H1 (cell line): ENCODE measurements around the gene TAS2R13. TPM values are rescaled to one million over a fixed set of nuclear protein-coding genes. Genes with fewer than 3 reads are reported as not detected.

Experiments
- CTCF ChIA-PET: fragments of 300-600 bp; sonication (Branson Sonifier 250); formaldehyde crosslinking; loops from one replicate; lab custom pipeline; 2021; ENCODE audit not compliant: partially characterized antibody; lab: Charles Lee
- POLR2A ChIA-PET: fragments of 300-600 bp; sonication (Branson Sonifier 250); formaldehyde crosslinking; loops from one replicate; lab custom pipeline; 2021; ENCODE audit warnings: inconsistent platforms; ENCODE audit not compliant: partially characterized antibody; lab: Charles Lee
- DNase-seq, 2 experiments: peaks; one replicate each; pipeline versions ENCODE4 v3.0.0 to v3.0.0-alpha.2; 2010 to 2022; ENCODE audit warnings: low spot score in 2 of 2, low read depth in 1 of 2, mixed read lengths in 1 of 2
- FAIRE-seq: peaks from 2 replicates; lab custom pipeline; 2011; peaks lifted over from hg19 to GRCh38; lab: Jason Lieb, UNC
- H2AFZ ChIP-seq: 2 replicates; pipeline ENCODE4 v1.8.1; 2012; ENCODE audit warnings: low read length, inconsistent platforms
- H2AK5ac ChIP-seq: 2 replicates; pipeline ENCODE4 v1.6.1; 2013; ENCODE audit warnings: low read depth, low read length
- H2BK120ac ChIP-seq: replicated peaks from 2 replicates; pipeline ENCODE3; 2013; ENCODE audit warnings: low read depth, low read length, inconsistent platforms
- H2BK12ac ChIP-seq: 2 replicates; pipeline ENCODE4 v1.6.1; 2013; ENCODE audit warnings: low read depth, low read length
- H2BK15ac ChIP-seq: 2 replicates; pipeline ENCODE4 v1.6.1; 2013; ENCODE audit warnings: low read length
- H2BK20ac ChIP-seq: 2 replicates; pipeline ENCODE4 v1.6.1; 2013; ENCODE audit warnings: low read length
- H2BK5ac ChIP-seq: 2 replicates; pipeline ENCODE4 v1.6.1; 2013; ENCODE audit warnings: low read depth, low read length
- H3K14ac ChIP-seq: 2 replicates; pipeline ENCODE4 v1.6.1; 2013; ENCODE audit warnings: inconsistent platforms; ENCODE audit not compliant: insufficient read length
- H3K18ac ChIP-seq: 2 replicates; pipeline ENCODE4 v1.6.1; 2013; ENCODE audit warnings: low read length; ENCODE audit errors: extremely low read depth
- H3K23ac ChIP-seq: 2 replicates; pipeline ENCODE4 v1.6.1; 2013; ENCODE audit warnings: inconsistent platforms; ENCODE audit not compliant: insufficient read length
- H3K23me2 ChIP-seq: 2 replicates; pipeline ENCODE4 v1.6.1; 2013; ENCODE audit warnings: low read depth, low read length
- H3K27ac ChIP-seq: 2 replicates; pipeline ENCODE4 v1.6.1; 2011; ENCODE audit warnings: low read depth, low read length, inconsistent platforms
- H3K27me3 ChIP-seq, 4 experiments: replicated peaks in 1 of 4; 1 replicate in 1 of 4; 2 replicates in 3 of 4; pipeline versions ENCODE4 v1.6.1 to v1.8.1; 2011 to 2013; ENCODE audit warnings: low read length in 3 of 4, mild to moderate bottlenecking in 3 of 4, inconsistent platforms in 2 of 4, mixed read lengths in 2 of 4, moderate library complexity in 1 of 4; ENCODE audit not compliant: control insufficient read depth in 3 of 4, insufficient read depth in 3 of 4; ENCODE audit errors: extremely low read depth in 1 of 4
- H3K36me3 ChIP-seq, 4 experiments: 2 replicates each; pipeline versions ENCODE4 v1.6.1 to v1.8.1; 2011 to 2013; ENCODE audit warnings: mild to moderate bottlenecking in 4 of 4, low read length in 3 of 4, moderate library complexity in 2 of 4, control low read depth in 1 of 4, inconsistent platforms in 1 of 4; ENCODE audit not compliant: insufficient read depth in 4 of 4, control insufficient read depth in 2 of 4
- H3K4ac ChIP-seq: replicated peaks from 2 replicates; pipeline ENCODE3; 2013; ENCODE audit warnings: low read length, low read depth, mixed read lengths, inconsistent platforms; ENCODE audit not compliant: insufficient read length
- H3K4me1 ChIP-seq, 4 experiments: replicated peaks in 1 of 4; 1 replicate in 1 of 4; 2 replicates in 3 of 4; pipeline versions ENCODE4 v1.6.1 to v1.8.1; 2011 to 2013; ENCODE audit warnings: low read length in 3 of 4, inconsistent platforms in 2 of 4, mixed read lengths in 1 of 4; ENCODE audit not compliant: insufficient read depth in 4 of 4, control insufficient read depth in 3 of 4
- H3K4me2 ChIP-seq, 2 experiments: 2 replicates each; pipeline versions ENCODE4 v1.6.1 to v1.8.1; 2011 to 2013; ENCODE audit warnings: low read depth in 2 of 2, low read length in 2 of 2, control low read depth in 1 of 2, inconsistent platforms in 1 of 2, mild to moderate bottlenecking in 1 of 2; ENCODE audit not compliant: insufficient read depth in 1 of 2
- H3K4me3 ChIP-seq, 4 experiments: fragments of 200-600, 300-600 bp in 1 of 4; sonication (generic), shearing (Covaris generic), sonication (Bioruptor Twin) in 1 of 4; 2 replicates each; pipeline versions ENCODE4 v1.5.1 to v1.8.1; 2011 to 2016; ENCODE audit warnings: low read length in 4 of 4, low read depth in 3 of 4, control low read depth in 2 of 4, inconsistent platforms in 2 of 4, mild to moderate bottlenecking in 2 of 4, mixed read lengths in 1 of 4, moderate library complexity in 1 of 4; ENCODE audit not compliant: insufficient read depth in 2 of 4; ENCODE audit errors: extremely low read depth in 1 of 4
- H3K56ac ChIP-seq: replicated peaks from 2 replicates; pipeline ENCODE3; 2013; ENCODE audit warnings: low read depth, mild to moderate bottlenecking, mixed read lengths, low read length, inconsistent platforms; ENCODE audit not compliant: insufficient read length
- H3K79me1 ChIP-seq: 2 replicates; pipeline ENCODE4 v1.6.1; 2013; ENCODE audit warnings: low read depth, low read length, control low read depth
- H3K79me2 ChIP-seq, 2 experiments: 2 replicates each; pipeline versions ENCODE4 v1.6.1 to v1.8.1; 2012 to 2013; ENCODE audit warnings: low read length in 2 of 2, mild to moderate bottlenecking in 2 of 2, inconsistent platforms in 1 of 2; ENCODE audit not compliant: insufficient read depth in 2 of 2, control insufficient read depth in 1 of 2
- H3K9ac ChIP-seq, 4 experiments: replicated peaks in 1 of 4; 1 replicate in 1 of 4; 2 replicates in 3 of 4; pipeline versions ENCODE4 v1.6.1 to v1.8.1; 2011 to 2013; ENCODE audit warnings: low read depth in 3 of 4, low read length in 3 of 4, control low read depth in 2 of 4, mild to moderate bottlenecking in 2 of 4, moderate library complexity in 2 of 4, inconsistent platforms in 1 of 4; ENCODE audit errors: extremely low read depth in 1 of 4
- H3K9me3 ChIP-seq, 2 experiments: 2 replicates each; pipeline versions ENCODE4 v1.6.1 to v1.8.1; 2012 to 2013; ENCODE audit warnings: mild to moderate bottlenecking in 2 of 2, moderate library complexity in 2 of 2, control low read depth in 1 of 2, inconsistent platforms in 1 of 2, low read depth in 1 of 2, low read length in 1 of 2, mixed read lengths in 1 of 2; ENCODE audit not compliant: insufficient read depth in 2 of 2
- H4K20me1 ChIP-seq, 2 experiments: replicated peaks in 1 of 2; 2 replicates each; pipeline versions ENCODE3 to v1.8.1; 2011 to 2013; ENCODE audit warnings: inconsistent platforms in 2 of 2, low read length in 2 of 2, mild to moderate bottlenecking in 1 of 2; ENCODE audit not compliant: insufficient read depth in 2 of 2, control insufficient read depth in 1 of 2
- H4K5ac ChIP-seq: 2 replicates; pipeline ENCODE4 v1.6.1; 2013; ENCODE audit warnings: low read length, low read depth, mixed read lengths, inconsistent platforms; ENCODE audit not compliant: insufficient read length
- H4K8ac ChIP-seq: 2 replicates; pipeline ENCODE4 v1.8.0; 2013; ENCODE audit warnings: mild to moderate bottlenecking, moderate library complexity, low read length, inconsistent platforms; ENCODE audit not compliant: insufficient read depth; ENCODE audit errors: extremely low read depth
- H4K91ac ChIP-seq: replicated peaks from 2 replicates; pipeline ENCODE3; 2013; ENCODE audit warnings: low read length, mixed read lengths, inconsistent platforms; ENCODE audit not compliant: insufficient read length
- CTBP2 ChIP-seq: IDR thresholded peaks from 2 replicates; pipeline ENCODE4 v1.7.0; 2011; ENCODE audit warnings: borderline replicate concordance, mild to moderate bottlenecking, moderate library complexity, mixed read lengths, low read length; ENCODE audit not compliant: insufficient read depth, insufficient read length
- CTCF ChIP-seq, 3 experiments: IDR thresholded peaks; 1 replicate in 2 of 3; 2 replicates in 1 of 3; pipeline versions ENCODE4 v1.5.1 to v1.6.1; 2011; ENCODE audit warnings: low read length in 3 of 3, mild to moderate bottlenecking in 3 of 3, inconsistent platforms in 2 of 3, low read depth in 1 of 3, moderate library complexity in 1 of 3; ENCODE audit not compliant: insufficient read depth in 1 of 3; ENCODE audit errors: control extremely low read depth in 1 of 3
- KDM4A ChIP-seq: IDR thresholded peaks from one replicate; pipeline ENCODE4 v1.7.1; 2012; ENCODE audit warnings: low read depth, mild to moderate bottlenecking, moderate library complexity, low read length, inconsistent platforms; ENCODE audit not compliant: severe bottlenecking
- MAFK ChIP-seq: IDR thresholded peaks from 2 replicates; pipeline ENCODE4 v1.6.1; 2012; ENCODE audit warnings: low read depth, mild to moderate bottlenecking, improper control_type of control experiment, low read length
- NRF1 ChIP-seq: IDR thresholded peaks from 2 replicates; pipeline ENCODE4 v1.6.1; 2011; ENCODE audit warnings: mild to moderate bottlenecking, low read depth, low read length, improper control_type of control experiment
- PHF8 ChIP-seq: fragments of 200-600 bp; sonication (generic); conservative IDR thresholded peaks from 2 replicates; pipeline ENCODE4 v1.7.1; 2012; ENCODE audit warnings: low read depth, mild to moderate bottlenecking, inconsistent platforms, low read length, moderate library complexity
- SIN3A ChIP-seq, 2 experiments: IDR thresholded peaks in 1 of 2; conservative IDR thresholded peaks in 1 of 2; 2 replicates each; pipeline ENCODE4 v1.6.1; 2011 to 2012; ENCODE audit warnings: low read length in 2 of 2, improper control_type of control experiment in 1 of 2, low read depth in 1 of 2, mild to moderate bottlenecking in 1 of 2
- SRF ChIP-seq: IDR thresholded peaks from 2 replicates; pipeline ENCODE4 v1.6.1; 2011; ENCODE audit warnings: mild to moderate bottlenecking, low read depth, low read length, moderate library complexity
- TAF1 ChIP-seq: IDR thresholded peaks from 2 replicates; pipeline ENCODE4 v1.6.1; 2011; ENCODE audit warnings: mild to moderate bottlenecking, low read depth, low read length
- TEAD4 ChIP-seq: IDR thresholded peaks from 2 replicates; pipeline ENCODE4 v1.6.1; 2012; ENCODE audit warnings: low read depth, low read length, inconsistent platforms, mixed read lengths
- WGBS, 2 experiments: shearing (Covaris generic) in 1 of 2; methylation state at CpG; one replicate each; pipeline versions ENCODE4 v1.1.6 to v1.1.7; 2013 to 2015; ENCODE audit warnings: low lambda C conversion rate in 2 of 2, mixed read lengths in 2 of 2, inconsistent platforms in 1 of 2, low coverage in 1 of 2, missing lambda C conversion rate in 1 of 2; ENCODE audit not compliant: insufficient replicate concordance in 2 of 2, insufficient coverage in 1 of 2, insufficient read length in 1 of 2; ENCODE audit errors: extremely low coverage in 1 of 2, missing lambda C conversion rate in 1 of 2; 5-methylcytosine and 5-hydroxymethylcytosine counted together
- polyA plus RNA-seq, 7 experiments: library from polyadenylated mRNA; depleted of rRNA in 3 of 7; stranded (reverse) in 5 of 7; unstranded in 2 of 7; fragments of >200 nt in 5 of 7; fragments of 200-250 nt in 2 of 7; gene quantifications; 1 replicate in 5 of 7; 2 replicates in 1 of 7; 4 replicates in 1 of 7; pipeline versions ENCODE4 v1.2.1 to v1.2.3, GENCODE V29; 2011 to 2013; ENCODE audit warnings: missing spikeins in 2 of 7, mixed read lengths in 2 of 7
- total RNA-seq: library from RNA; stranded (reverse); fragmentation: NEBNext Ultra II Directional; extraction: Animal tissue kit (Norgen Biotek cat#: 25700); gene quantifications from 2 replicates; pipeline ENCODE4 v1.2.1, GENCODE V29; 2021

The TAS2R13 gene
- total and polyA plus RNA-seq, 2 of the 8 experiments (the other 6 are each of a cell fraction or from before 2014, with no cell fraction given) = 0.09 to 0.17 TPM

- Histone ChIP-seq H2AK5ac (no peak overlapping the region), H3K27ac (no peak overlapping the region), H2BK20ac (no peak overlapping the region), H2AFZ (no peak overlapping the region), H3K18ac (no peak overlapping the region), H3K27me3 (peaks cover 0 to 1% (median 0%) of the 10 kb centered on the region in 4 experiments; a peak in 1 of 7 replicates), H2BK12ac (no peak overlapping the region), H3K79me2 (no peaks in the 10 kb centered on the region), H2BK15ac (no peak overlapping the region), H3K56ac (no peak overlapping the region), H3K4ac (no peak overlapping the region), H3K23ac (no peak overlapping the region), H4K8ac (no peak overlapping the region), H3K14ac (no peak overlapping the region), H3K4me2 (no peak overlapping the region), H2BK120ac (no peak overlapping the region), H4K20me1 (no peaks in the 10 kb centered on the region), H3K4me3 (no peak overlapping the region), H3K23me2 (no peaks in the 10 kb centered on the region; the same call in 1 of the 2 replicates), H4K91ac (no peak overlapping the region), H3K9me3 (no peaks in the 10 kb centered on the region), H4K5ac (no peak overlapping the region), H3K4me1 (no peaks in the 10 kb centered on the region), H3K9ac (no peak overlapping the region), H2BK5ac (no peak overlapping the region), H3K79me1 (no peaks in the 10 kb centered on the region; the same call in 1 of the 2 replicates), H3K36me3 (no peaks in the 10 kb centered on the region)
- WGBS, 2 experiments = 93% methylated on average over 5 of the region's 5 CpGs; no CpG with 5 or more reads in 1 of the 2 experiments
- TF ChIP-seq TAF1 = no peak
- TF ChIP-seq KDM4A = no peak
- TF ChIP-seq CTBP2 = no peak
- TF ChIP-seq SRF = no peak
- no peak for TF ChIP-seq CTCF (IDR thresholded peaks at IDR 0.05; ENCODE audit: control extremely low read depth in 1 of 3, insufficient read depth in 1 of 3, low read depth in 1 of 3, low read length in 3 of 3)
- TF ChIP-seq NRF1 = no peak
- TF ChIP-seq TEAD4 = no peak
- no peak for TF ChIP-seq MAFK
- no peak for TF ChIP-seq SIN3A (conservative IDR thresholded peaks at IDR 0.05 in 1 of 2, IDR thresholded peaks at IDR 0.05 in 1 of 2; ENCODE audit: low read depth in 1 of 2, low read length in 2 of 2)
- no peak for TF ChIP-seq PHF8
- FAIRE-seq = no peak
- no peak for DNase-seq
- POLR2A ChIA-PET = no interaction called here
- CTCF ChIA-PET = no interaction called here
Observed at GRCh38 chr12:10896854-10897253, 12.5 kb downstream of the TAS2R13 start.
